GM18508 (cell line): ENCODE results near the gene PLA2G4F.

ENCODE experiments used
- ATAC-seq: cut with Tn5 transposase; IDR thresholded peaks from one replicate; pipeline ENCODE4 v1.9.1; 2021; ENCODE audit warnings: moderate number of reproducible peaks; ENCODE audit not compliant: insufficient read depth, unreplicated experiment

PLA2G4F gene

GRCh38 chr15:42148808-42149492 is 7.5 kb downstream of the PLA2G4F start:
- ATAC-seq, result no peak

GRCh38 chr15:42147431-42147735 is 9.1 kb downstream of the PLA2G4F start:
- ATAC-seq, result no peak

GRCh38 chr15:42146551-42147430 is 9.6 kb downstream of the PLA2G4F start:
- no peak for ATAC-seq

GRCh38 chr15:42145546-42146455 is 10.6 kb downstream of the PLA2G4F start:
- ATAC-seq, result no peak

- ATAC-seq, result no peak
Measured at GRCh38 chr15:42144841-42145375, 11.5 kb downstream of the PLA2G4F start.

GRCh38 chr15:42143866-42144625 is 12.4 kb downstream of the PLA2G4F start:
- ATAC-seq, result no peak

- no peak for ATAC-seq
Measured at GRCh38 chr15:42143356-42143755, 13.1 kb downstream of the PLA2G4F start.

GRCh38 chr15:42141795-42142667 is 14.4 kb downstream of the PLA2G4F start:
- ATAC-seq, result no peak

- ATAC-seq, result no peak
Measured at GRCh38 chr15:42141246-42141645, 15.2 kb downstream of the PLA2G4F start.

GRCh38 chr15:42140383-42141070 is 15.9 kb downstream of the PLA2G4F start:
- ATAC-seq, result no peak

- ATAC-seq, result no peak
Measured at GRCh38 chr15:42139596-42139995, 16.8 kb downstream of the PLA2G4F start.

GRCh38 chr15:42138968-42139386 is 17.5 kb downstream of the PLA2G4F start:
- no peak for ATAC-seq

GRCh38 chr15:42138411-42138810 is 18.0 kb downstream of the PLA2G4F start:
- no peak for ATAC-seq

GRCh38 chr15:42137461-42138261 is 18.8 kb downstream of the PLA2G4F start:
- no peak for ATAC-seq

GRCh38 chr15:42136513-42136912 is 19.9 kb downstream of the PLA2G4F start:
- ATAC-seq, result no peak

GRCh38 chr15:42135351-42135750 is 21.1 kb downstream of the PLA2G4F start:
- ATAC-seq, result no peak

GRCh38 chr15:42134617-42135245 is 21.7 kb downstream of the PLA2G4F start:
- no peak for ATAC-seq
